Lower leg skin (tissue), 3 donors: ENCODE results near the gene LYRM4.

ENCODE experiments used
- POLR2A ChIP-seq, 2 donors: fragments of 450-650 bp; IDR thresholded peaks; one replicate each; pipeline ENCODE4 v1.6.1; 2016 to 2017; ENCODE audit warnings: antibody characterized with exemption in 2 of 2, mild to moderate bottlenecking in 1 of 2, moderate library complexity in 1 of 2
- TF ChIP-seq, protein P1 (sequence below), 3 donors: fragments of 450-650 bp; IDR thresholded peaks; one replicate each; pipeline ENCODE4 v1.5.1; 2016; ENCODE audit warnings: antibody characterized with exemption in 3 of 3, mild to moderate bottlenecking in 3 of 3, moderate library complexity in 2 of 3

DNA sequence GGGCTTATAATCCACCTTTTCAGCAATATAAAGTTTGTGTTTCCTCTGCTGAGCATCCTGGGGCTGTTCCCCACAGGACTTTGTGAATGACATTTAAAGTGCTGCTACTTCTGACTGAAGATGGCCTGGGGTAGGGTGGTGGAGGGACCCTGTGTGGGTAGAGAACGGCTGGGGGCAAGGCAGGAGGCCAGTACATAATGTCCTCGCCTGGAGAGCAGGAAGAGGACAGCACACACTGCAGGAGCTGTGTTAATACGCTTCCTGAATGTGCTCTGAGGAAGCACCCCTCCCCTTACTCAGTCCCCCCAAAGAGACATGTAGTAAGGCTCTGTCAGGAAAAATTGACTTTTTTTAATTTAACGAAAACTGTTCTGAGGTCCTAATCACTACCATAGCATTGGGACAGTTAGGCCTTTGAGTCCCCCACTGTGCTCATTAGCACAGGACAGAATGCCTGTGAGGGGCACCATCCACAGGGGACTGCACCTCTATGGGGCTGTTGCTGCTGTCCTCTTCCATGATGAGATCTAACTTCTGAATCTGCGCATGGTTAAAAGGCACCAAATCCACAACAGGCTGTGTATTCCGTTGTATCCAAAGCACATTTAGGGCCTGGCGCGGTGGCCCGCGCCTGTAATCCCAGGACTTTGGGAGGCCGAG lies 68.5 kb downstream of the LYRM4 start:
- TF ChIP-seq, protein P1, sequence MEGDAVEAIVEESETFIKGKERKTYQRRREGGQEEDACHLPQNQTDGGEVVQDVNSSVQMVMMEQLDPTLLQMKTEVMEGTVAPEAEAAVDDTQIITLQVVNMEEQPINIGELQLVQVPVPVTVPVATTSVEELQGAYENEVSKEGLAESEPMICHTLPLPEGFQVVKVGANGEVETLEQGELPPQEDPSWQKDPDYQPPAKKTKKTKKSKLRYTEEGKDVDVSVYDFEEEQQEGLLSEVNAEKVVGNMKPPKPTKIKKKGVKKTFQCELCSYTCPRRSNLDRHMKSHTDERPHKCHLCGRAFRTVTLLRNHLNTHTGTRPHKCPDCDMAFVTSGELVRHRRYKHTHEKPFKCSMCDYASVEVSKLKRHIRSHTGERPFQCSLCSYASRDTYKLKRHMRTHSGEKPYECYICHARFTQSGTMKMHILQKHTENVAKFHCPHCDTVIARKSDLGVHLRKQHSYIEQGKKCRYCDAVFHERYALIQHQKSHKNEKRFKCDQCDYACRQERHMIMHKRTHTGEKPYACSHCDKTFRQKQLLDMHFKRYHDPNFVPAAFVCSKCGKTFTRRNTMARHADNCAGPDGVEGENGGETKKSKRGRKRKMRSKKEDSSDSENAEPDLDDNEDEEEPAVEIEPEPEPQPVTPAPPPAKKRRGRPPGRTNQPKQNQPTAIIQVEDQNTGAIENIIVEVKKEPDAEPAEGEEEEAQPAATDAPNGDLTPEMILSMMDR (IDR thresholded peaks at IDR 0.05), result no peak
- no peak for TF ChIP-seq POLR2A (IDR thresholded peaks at IDR 0.05)
